ENCODE results near the gene SMAD7.

SMAD7 gene

DNA sequence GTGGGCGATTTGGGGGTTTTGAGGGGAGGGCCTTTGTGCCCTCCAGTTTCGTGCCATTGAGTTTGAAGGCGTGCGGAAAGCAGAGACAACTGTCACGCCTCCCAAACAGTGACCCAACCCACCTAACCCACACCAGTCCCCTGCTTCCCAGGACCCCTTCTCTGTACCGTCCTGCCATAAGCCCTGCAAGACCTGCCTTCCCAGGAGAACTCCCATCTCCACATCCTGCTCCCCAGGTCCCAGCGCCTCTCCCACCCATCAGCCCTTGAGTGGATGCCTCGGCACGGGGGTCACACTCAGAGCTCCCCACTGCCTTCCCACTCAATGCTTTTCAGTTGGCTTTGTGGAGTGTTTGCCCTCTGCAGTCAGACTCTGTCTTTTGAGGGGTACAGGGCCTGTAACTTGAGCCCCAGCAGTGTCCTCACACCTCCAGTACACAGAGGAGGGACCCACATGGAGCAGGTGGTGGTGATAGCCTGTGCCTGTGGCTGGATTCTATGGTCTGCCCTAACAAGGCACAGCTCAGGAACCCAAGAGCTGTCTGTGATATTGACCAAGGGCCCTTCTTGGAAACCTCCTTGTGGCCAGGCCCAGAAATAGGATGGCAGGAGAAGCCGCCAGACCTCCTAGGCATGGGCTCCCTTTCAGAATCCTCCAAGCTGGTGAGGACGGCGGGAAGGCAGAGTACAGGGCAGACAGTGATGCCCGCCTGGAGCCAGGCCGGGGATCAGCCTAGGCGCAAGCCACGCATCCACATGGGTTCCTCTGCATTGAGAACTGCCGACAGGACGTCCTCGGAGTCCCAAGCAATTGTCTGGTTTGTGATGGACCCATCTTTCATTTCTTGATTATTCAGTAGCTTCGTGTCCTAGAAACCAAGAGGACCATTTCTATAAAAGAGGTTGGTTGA is 44.4 kb upstream of the SMAD7 start:
- in situ Hi-C loops (cut with HindIII; ENCODE audit: low sequenced_read_pairs), result no loop called here
- H3K4me3 ChIP-seq (ENCODE audit: low read depth, low read length), result no peak overlapping the region
- DNase-seq (ENCODE audit: low read depth), result no peak
- TF ChIP-seq, protein P1, sequence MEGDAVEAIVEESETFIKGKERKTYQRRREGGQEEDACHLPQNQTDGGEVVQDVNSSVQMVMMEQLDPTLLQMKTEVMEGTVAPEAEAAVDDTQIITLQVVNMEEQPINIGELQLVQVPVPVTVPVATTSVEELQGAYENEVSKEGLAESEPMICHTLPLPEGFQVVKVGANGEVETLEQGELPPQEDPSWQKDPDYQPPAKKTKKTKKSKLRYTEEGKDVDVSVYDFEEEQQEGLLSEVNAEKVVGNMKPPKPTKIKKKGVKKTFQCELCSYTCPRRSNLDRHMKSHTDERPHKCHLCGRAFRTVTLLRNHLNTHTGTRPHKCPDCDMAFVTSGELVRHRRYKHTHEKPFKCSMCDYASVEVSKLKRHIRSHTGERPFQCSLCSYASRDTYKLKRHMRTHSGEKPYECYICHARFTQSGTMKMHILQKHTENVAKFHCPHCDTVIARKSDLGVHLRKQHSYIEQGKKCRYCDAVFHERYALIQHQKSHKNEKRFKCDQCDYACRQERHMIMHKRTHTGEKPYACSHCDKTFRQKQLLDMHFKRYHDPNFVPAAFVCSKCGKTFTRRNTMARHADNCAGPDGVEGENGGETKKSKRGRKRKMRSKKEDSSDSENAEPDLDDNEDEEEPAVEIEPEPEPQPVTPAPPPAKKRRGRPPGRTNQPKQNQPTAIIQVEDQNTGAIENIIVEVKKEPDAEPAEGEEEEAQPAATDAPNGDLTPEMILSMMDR (IDR thresholded peaks at IDR 0.05; ENCODE audit: low read depth, low read length, missing control alignments), result no peak

DNA sequence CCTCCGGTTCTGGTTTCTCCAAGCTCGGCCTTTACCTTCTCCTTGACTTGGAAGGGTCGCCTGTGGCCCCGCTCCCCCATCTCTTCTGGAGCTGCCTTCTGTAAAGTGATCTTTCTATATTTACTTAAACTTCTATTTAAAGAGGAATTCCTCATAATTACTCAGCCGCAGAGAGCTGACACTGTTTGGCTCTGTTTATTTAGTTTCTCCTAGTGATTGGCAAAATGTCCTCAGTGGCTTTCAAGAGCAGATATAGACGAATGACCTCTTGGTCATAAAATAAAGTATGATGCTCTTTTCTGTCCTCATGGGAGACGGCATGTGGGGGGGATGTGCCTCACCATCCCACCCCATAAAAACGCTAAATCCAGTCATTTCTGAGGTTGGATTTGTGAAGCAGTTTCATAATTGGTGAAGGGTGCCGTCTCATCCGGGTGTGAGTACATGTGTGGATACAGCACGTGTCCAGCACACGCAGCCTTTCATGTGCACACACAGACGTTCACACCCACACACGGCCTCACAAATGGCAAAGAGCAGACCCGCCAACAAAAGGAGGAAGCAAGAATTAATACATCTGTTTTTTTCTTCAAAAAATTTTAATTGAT is 43.4 kb upstream of the SMAD7 start:
- TF ChIP-seq, protein P1 (IDR thresholded peaks at IDR 0.05; ENCODE audit: low read depth, low read length, missing control alignments), result no peak
- no peak overlapping the region for H3K4me3 ChIP-seq (ENCODE audit: low read depth, low read length)
- in situ Hi-C loops (cut with HindIII; ENCODE audit: low sequenced_read_pairs), result no loop called here
- peak; percentile 75 for DNase-seq (ENCODE audit: low read depth)

GRCh38 chr18:48993586-48993985 is 42.8 kb upstream of the SMAD7 start:
- TF ChIP-seq, protein P1 (IDR thresholded peaks at IDR 0.05; ENCODE audit: low read depth, low read length, missing control alignments), result no peak
- no peak for DNase-seq (ENCODE audit: low read depth)
- in situ Hi-C loops (cut with HindIII; ENCODE audit: low sequenced_read_pairs), result no loop called here
- no peak overlapping the region for H3K4me3 ChIP-seq (ENCODE audit: low read depth, low read length)

DNA sequence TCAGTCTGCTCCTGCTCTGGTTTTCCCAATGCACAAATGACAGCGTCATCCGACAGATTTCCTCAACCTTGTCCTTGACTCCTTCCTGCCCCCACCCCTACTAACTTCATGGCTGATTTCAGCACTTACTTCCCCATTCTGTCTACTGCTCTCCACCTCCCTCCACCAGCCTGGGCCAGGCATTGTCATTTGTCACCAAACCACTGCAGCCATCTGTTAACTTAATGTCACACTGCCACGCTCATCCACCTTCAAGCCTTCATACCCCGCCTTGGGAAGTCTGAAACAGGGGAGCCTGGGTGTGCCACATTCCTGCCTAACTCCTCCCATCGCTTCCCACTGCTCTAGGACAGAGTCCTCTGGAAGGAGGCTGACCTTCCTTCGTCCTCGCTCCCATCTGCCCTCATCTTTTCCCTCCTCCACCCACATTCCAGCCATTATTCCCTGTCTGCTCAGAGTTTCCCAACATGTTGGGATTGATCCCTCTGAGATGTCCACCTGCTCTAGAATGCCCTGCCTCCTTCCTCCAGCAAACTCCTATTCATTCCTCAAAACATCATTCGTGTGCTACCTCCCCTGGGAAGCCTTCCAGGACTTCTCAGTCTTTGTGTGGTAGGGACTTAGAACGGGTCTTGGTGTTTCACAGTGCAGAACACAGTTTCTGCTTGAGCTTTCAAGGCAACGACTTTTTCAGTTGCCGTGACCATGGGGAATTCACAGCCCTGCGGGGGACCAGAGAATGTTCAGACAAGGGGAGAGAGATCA is 42.2 kb upstream of the SMAD7 start:
- H3K4me3 ChIP-seq (ENCODE audit: low read depth, low read length), result no peak overlapping the region
- in situ Hi-C loops (cut with HindIII; ENCODE audit: low sequenced_read_pairs), result no loop called here
- no peak for DNase-seq (ENCODE audit: low read depth)
- TF ChIP-seq, protein P1 (IDR thresholded peaks at IDR 0.05; ENCODE audit: low read depth, low read length, missing control alignments), result no peak

DNA sequence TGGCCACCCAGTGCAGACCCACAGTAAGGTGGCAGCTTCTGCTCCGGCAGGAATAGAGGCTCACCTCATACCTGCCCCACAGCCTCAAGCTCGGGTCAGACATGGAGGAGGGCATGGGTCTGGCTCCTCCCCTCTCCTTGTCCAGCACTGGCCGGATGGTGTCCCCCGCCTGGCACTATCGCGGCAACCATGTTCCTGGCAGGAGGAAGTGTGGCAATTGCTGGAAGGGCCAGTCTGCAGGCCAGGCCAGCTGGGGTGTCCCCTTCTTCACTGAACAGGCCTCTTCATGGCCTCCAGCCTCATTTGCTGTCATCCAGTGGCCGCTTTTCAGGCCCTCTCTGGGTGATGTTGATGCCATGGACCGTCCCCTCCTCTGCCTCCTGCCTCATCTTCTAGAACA is 41.4 kb upstream of the SMAD7 start:
- TF ChIP-seq, protein P1 (IDR thresholded peaks at IDR 0.05; ENCODE audit: low read depth, low read length, missing control alignments), result no peak
- in situ Hi-C loops (cut with HindIII; ENCODE audit: low sequenced_read_pairs), result no loop called here
- no peak for DNase-seq (ENCODE audit: low read depth)
- no peak overlapping the region for H3K4me3 ChIP-seq (ENCODE audit: low read depth, low read length)

- TF ChIP-seq, protein P1 (IDR thresholded peaks at IDR 0.05; ENCODE audit: low read depth, low read length, missing control alignments), result no peak
- in situ Hi-C loops (cut with HindIII; ENCODE audit: low sequenced_read_pairs), result no loop called here
- H3K4me3 ChIP-seq (ENCODE audit: low read depth, low read length), result no peak overlapping the region
- DNase-seq (ENCODE audit: low read depth), result no peak
Measured at GRCh38 chr18:48991676-48992075, 40.9 kb upstream of the SMAD7 start.

All from astrocyte of the cerebellum (primary cell).